Measurements from ENCODE around the gene ZNF185.
A peak's percentile ranks its signal among the peaks of the same experiment; 100 is the strongest.

ZNF185 gene

GRCh38 chrX:152917656-152918579 lies 20.1 kb downstream of the ZNF185 start:
- no peak for DNase-seq (ENCODE audit: low spot score)

GRCh38 chrX:152918707-152919106 lies 20.8 kb downstream of the ZNF185 start:
- no peak for DNase-seq (ENCODE audit: low spot score)

GRCh38 chrX:152923599-152923998 lies 25.7 kb downstream of the ZNF185 start:
- DNase-seq (ENCODE audit: low spot score), result no peak

- no peak for DNase-seq (ENCODE audit: low spot score)
Observed at GRCh38 chrX:152925835-152926234, 28.0 kb downstream of the ZNF185 start.

- peak; percentile 69 for DNase-seq (ENCODE audit: low spot score)
Observed at GRCh38 chrX:152926279-152926678, 28.4 kb downstream of the ZNF185 start.

DNA sequence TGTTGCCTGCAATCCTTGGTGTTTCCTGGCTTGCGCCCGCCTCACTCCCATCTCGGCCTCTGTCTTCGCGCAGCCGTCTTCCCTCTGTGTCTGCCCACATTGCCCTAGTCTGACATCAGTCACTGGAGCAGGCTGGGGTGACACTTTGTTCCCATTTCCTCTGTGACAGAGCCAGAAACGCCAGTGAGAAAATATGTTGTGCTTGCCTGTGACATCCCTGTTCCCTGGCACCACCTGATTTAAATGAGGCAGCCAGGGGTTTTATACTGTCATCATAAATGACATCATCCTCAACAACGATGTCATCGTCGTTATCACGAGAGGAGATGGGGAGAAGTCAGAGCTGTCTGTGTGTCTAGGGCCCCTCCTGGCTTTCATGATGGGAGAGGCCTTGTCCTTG lies 29.1 kb downstream of the ZNF185 start:
- no peak for DNase-seq (ENCODE audit: low spot score)

- DNase-seq (ENCODE audit: low spot score), result no peak
Observed at GRCh38 chrX:152927858-152928760, 30.2 kb downstream of the ZNF185 start.

DNA sequence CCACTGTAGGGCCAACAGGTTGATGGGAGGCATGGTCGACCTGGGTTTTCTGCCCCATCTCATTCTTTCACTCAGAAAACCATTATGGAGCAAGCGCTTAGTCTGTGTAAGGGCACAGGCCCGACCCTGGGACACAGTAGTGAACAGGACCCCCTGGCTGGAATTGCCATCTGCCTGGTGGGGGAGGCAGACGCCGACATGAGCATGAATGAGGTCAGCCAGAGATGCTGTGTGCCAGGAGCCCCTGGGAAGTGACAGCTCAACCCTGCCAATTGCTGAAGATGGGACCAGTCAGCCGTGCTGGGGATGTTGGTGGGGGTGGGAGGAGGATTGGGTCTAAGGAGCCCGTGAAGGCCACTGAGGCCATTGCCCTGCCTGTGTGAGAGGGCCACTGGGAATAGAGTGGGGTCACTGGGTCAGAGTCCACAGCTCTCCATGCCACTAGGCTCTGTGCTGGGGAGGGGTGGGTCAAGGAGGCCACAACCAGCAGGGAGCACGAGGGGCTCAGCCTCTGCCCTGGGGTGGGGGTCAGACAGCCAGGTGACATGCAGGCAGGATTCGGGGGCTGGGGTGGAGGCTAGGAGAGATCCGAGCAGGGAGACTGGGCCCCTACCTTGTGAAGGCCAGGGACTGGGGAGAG lies 31.0 kb downstream of the ZNF185 start:
- DNase-seq (ENCODE audit: low spot score), result no peak

GRCh38 chrX:152929898-152930297 lies 32.0 kb downstream of the ZNF185 start:
- no peak for DNase-seq (ENCODE audit: low spot score)

DNA sequence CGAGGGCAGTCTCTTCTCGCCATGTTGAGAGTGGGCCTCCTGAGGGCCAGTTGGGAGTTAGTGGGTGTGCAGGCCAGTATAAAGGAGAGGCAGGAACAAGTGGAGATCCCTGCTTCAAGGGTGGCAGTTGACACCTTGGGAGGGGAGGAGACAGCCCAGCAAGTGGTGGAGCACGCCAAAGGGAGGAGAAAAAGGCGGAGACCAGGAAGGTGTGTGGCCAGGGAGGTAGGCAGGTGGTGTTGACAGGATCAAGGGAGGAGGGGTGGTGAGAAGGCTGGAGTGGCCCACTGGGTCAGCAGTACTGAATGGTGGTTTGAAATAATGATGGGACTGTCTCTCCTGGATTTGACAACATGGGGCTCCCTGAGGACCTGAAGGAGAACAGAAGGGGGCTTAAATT lies 32.6 kb downstream of the ZNF185 start:
- DNase-seq (ENCODE audit: low spot score), result no peak

GRCh38 chrX:152932144-152932543 lies 34.3 kb downstream of the ZNF185 start:
- DNase-seq (ENCODE audit: low spot score), result no peak

- DNase-seq (ENCODE audit: low spot score), result no peak
Observed at GRCh38 chrX:152932598-152933175, 34.8 kb downstream of the ZNF185 start.

DNA sequence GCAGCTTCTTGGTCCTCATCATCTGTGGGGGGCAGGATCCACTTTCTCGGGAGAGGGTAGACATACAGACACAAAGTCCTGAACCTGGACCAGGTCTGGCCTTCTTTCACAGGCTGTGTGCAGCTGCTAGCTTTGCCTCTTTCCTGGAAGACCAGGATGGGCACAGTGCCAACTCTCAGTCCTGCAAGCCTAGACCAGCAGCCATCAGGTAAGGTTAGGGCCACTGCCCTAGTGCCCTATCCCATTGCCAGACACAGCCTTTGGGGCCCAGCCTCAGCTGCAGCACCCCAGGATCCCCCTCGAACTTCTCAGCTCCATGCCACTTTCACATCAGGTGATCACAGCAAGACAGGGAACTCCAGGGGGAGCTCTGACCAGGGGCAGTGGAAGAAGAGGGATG lies 38.4 kb downstream of the ZNF185 start:
- DNase-seq (ENCODE audit: low spot score), result no peak

DNA sequence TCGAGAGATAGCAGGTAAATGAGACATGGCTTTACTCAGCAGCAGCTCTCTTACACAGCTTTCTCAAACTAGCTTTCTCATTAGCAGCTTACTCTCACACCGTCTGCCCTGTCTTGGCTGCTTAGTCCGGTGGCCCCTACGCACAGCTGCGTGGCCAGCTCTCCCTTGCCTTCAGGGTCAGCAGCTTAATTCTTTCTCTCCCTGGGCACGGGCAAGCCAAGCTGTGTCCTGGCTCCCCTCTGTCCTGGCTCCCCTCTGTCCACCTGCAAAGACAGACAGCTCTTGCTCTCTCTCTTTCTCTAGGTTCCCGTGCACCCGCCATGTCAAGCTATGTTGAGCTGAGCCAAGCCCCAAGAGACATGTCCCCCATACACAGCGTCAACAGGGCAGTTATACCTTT lies 39.4 kb downstream of the ZNF185 start:
- DNase-seq (ENCODE audit: low spot score), result no peak

DNA sequence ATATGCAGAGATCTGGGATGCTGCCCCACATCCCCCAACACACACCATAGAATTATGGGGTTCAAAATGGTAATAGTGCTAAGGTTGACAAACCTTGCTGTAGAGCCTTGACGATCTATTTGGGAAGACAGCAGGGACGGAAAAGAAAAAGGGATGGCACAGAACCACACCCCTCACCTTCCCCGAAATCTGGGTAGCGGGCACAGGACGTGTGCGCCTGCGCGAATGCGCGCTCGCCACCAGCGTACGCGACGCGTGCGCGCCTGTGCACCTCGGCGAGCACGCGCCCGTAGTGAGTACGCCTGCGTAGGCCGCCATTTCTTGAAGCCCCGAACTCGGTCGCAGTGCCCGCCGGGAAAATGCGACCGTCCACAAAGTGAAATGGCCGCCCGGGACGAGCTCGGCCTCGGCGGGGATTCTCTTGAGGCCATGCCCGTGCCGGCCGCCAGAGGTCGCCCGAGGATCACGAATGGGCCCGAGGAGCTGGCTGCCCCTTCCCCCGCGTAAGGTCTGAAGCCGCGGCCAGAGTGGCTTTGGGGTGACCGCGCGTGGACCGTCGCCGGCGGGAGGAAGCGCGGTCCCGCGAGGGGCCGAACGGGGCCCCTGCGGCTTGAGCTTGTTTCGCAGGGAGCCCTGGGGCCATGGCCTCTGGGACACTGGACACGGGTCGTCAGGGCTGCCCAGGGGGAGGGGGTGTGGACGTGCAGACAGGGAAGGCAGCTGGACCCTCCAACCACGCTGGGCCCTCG lies 43.6 kb downstream of the ZNF185 start:
- DNase-seq (ENCODE audit: low spot score), result peak; percentile 89

GRCh38 chrX:152942077-152942442 lies 44.2 kb downstream of the ZNF185 start:
- no peak for DNase-seq (ENCODE audit: low spot score)

DNA sequence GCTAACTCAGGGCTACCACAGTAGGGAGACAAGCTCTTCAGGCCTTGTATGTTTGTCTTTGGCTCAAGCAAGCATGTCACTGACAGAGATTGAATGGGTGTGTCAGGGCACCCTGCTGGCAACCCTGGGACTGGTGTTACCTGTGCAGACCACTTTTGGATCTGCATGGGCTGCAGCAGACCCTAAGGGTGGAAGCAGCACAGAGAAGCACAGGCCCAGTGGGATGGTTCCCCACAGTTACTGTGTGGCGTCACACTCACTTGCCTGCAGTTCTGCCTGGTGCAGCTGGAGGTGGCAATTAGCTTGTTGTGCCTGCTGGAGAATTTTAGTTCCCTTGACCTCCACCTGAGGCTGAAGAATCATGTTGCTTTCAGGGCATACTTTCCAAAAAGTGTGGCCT lies 46.0 kb downstream of the ZNF185 start:
- no peak for DNase-seq (ENCODE audit: low spot score)

- DNase-seq (ENCODE audit: low spot score), result no peak
Observed at GRCh38 chrX:152945021-152945979, 47.4 kb downstream of the ZNF185 start.

DNA sequence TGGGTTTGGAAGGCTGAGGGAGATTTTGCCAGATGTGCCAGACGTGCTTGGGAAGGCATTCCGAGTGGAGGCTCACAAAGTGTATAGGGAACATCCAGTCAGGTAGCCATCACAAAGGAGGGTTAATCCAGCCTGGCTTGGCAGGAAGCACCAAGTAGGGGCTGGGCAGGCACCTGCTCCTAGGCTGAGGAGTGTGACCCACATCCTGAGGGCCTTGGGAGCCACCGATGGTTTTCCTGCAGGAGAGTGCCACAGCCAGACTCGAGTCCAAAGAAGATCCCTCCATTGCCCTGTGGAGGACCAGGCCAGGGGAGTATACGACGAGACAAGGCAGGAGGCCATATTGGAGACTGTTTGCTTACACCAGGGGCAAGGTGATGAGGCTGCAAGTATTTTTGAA lies 48.8 kb downstream of the ZNF185 start:
- no peak for DNase-seq (ENCODE audit: low spot score)
